ENCODE measurements around the gene PLXNC1.

DNA sequence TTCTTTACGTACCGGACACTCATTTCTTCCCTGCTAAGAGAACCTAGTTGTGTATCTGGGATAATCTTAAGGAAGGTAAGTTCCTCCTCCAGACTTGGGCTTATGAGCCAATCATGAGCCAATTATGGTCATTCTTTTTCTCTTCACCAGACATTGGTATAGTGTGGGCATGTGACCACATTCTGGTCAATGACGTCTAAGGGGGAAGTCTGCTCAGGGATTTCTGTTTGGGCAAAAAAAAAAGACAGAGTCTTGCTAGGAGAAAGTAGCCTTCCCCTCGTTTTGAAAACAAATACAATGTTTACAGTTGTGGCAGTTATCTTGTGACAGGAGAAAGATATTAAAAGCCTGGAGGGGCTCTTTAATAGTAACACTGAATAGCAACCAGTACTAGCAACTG is 20.1 kb upstream of the PLXNC1 start:
- TF ChIP-seq FOXM1 (IDR thresholded peaks at IDR 0.05; ENCODE audit: borderline replicate concordance) = no peak
- no peak for TF ChIP-seq SP1 (IDR thresholded peaks at IDR 0.05)
- TF ChIP-seq ZNF384 (IDR thresholded peaks at IDR 0.05) = no peak
- no peak for TF ChIP-seq L3MBTL2 (conservative IDR thresholded peaks at IDR 0.05)
- no peak for TF ChIP-seq HDGF (IDR thresholded peaks at IDR 0.05; ENCODE audit: borderline replicate concordance)
- no peak for TF ChIP-seq LEF1 (IDR thresholded peaks at IDR 0.05; ENCODE audit: borderline replicate concordance)
- TF ChIP-seq BHLHE40 (IDR thresholded peaks at IDR 0.05; ENCODE audit: borderline replicate concordance) = no peak
- no peak for TF ChIP-seq FOXK2 (IDR thresholded peaks at IDR 0.05)
- TF ChIP-seq FOXA1 (IDR thresholded peaks at IDR 0.05) = no peak
